H9 (cell line): ENCODE results near the gene PLA2G4E. TPM values are rescaled to one million over a fixed set of nuclear protein-coding genes. Genes with fewer than 3 reads are reported as not detected.
A peak's percentile ranks its signal among the peaks of the same experiment; 100 is the strongest.

Experiments
- DNase-seq: peaks from one replicate; pipeline ENCODE4 v3.0.0-alpha.2; 2017
- H2AFZ ChIP-seq: one replicate; pipeline ENCODE4 v1.6.1; 2013; ENCODE audit warnings: mild to moderate bottlenecking, low read length, control low read depth, moderate library complexity
- H2AK5ac ChIP-seq: 2 replicates; pipeline ENCODE4 v1.6.1; 2013; ENCODE audit warnings: low read length, control low read depth, mixed read lengths; ENCODE audit not compliant: insufficient read length
- H2BK120ac ChIP-seq: one replicate; pipeline ENCODE4 v1.6.1; 2013; ENCODE audit warnings: low read depth, mild to moderate bottlenecking, low read length, control low read depth, inconsistent platforms; ENCODE audit not compliant: poor library complexity, severe bottlenecking
- H2BK12ac ChIP-seq: 2 replicates; pipeline ENCODE4 v1.6.1; 2013; ENCODE audit warnings: low read length, control low read depth, mixed read lengths, low read depth; ENCODE audit not compliant: insufficient read length
- H2BK15ac ChIP-seq: 2 replicates; pipeline ENCODE4 v1.6.1; 2013; ENCODE audit warnings: low read depth, low read length, control low read depth
- H2BK20ac ChIP-seq: one replicate; pipeline ENCODE4 v1.6.1; 2013; ENCODE audit warnings: low read depth, mild to moderate bottlenecking, low read length, control low read depth, inconsistent platforms; ENCODE audit not compliant: poor library complexity, severe bottlenecking
- H2BK5ac ChIP-seq: 2 replicates; pipeline ENCODE4 v1.6.1; 2013; ENCODE audit warnings: low read length, control low read depth, mixed read lengths; ENCODE audit not compliant: insufficient read length
- H3K14ac ChIP-seq: 2 replicates; pipeline ENCODE4 v1.6.1; 2013; ENCODE audit warnings: low read length, control low read depth; ENCODE audit not compliant: insufficient read depth
- H3K18ac ChIP-seq: 2 replicates; pipeline ENCODE4 v1.6.1; 2013; ENCODE audit warnings: low read depth, mild to moderate bottlenecking, mixed read lengths, low read length, control low read depth; ENCODE audit not compliant: insufficient read length
- H3K23ac ChIP-seq: 2 replicates; pipeline ENCODE4 v1.6.1; 2013; ENCODE audit warnings: low read length, control low read depth, mixed read lengths, low read depth; ENCODE audit not compliant: insufficient read length
- H3K23me2 ChIP-seq: 2 replicates; pipeline ENCODE4 v1.6.1; 2013; ENCODE audit warnings: low read depth, mild to moderate bottlenecking, mixed read lengths, low read length, control low read depth; ENCODE audit not compliant: insufficient read length, poor library complexity, severe bottlenecking
- H3K27ac ChIP-seq: 2 replicates; pipeline ENCODE4 v1.5.1; 2013; ENCODE audit warnings: low read length, control low read depth, mixed read lengths, low read depth; ENCODE audit not compliant: insufficient read length
- H3K27me3 ChIP-seq: 2 replicates; pipeline ENCODE4 v1.6.1; 2013; ENCODE audit warnings: low read length, control low read depth, inconsistent platforms; ENCODE audit not compliant: insufficient read depth
- H3K4ac ChIP-seq: 2 replicates; pipeline ENCODE4 v1.6.1; 2013; ENCODE audit warnings: low read depth, mild to moderate bottlenecking, control low read depth, inconsistent platforms, low read length, moderate library complexity
- H3K4me1 ChIP-seq: 2 replicates; pipeline ENCODE4 v1.6.1; 2013; ENCODE audit warnings: low read length, control low read depth, inconsistent platforms; ENCODE audit not compliant: insufficient read depth
- H3K4me2 ChIP-seq: 2 replicates; pipeline ENCODE4 v1.6.1; 2013; ENCODE audit warnings: low read length, control low read depth, mixed read lengths; ENCODE audit not compliant: insufficient read length, insufficient read depth
- H3K56ac ChIP-seq: 2 replicates; pipeline ENCODE4 v1.6.1; 2013; ENCODE audit warnings: low read depth, mild to moderate bottlenecking, mixed read lengths, low read length, control low read depth; ENCODE audit not compliant: insufficient read length
- H3K79me1 ChIP-seq: 2 replicates; pipeline ENCODE4 v1.6.1; 2013; ENCODE audit warnings: low read depth, mild to moderate bottlenecking, moderate library complexity, low read length, control low read depth, inconsistent platforms; ENCODE audit not compliant: insufficient read depth, poor library complexity, severe bottlenecking
- H3K79me2 ChIP-seq: 2 replicates; pipeline ENCODE4 v1.6.1; 2013; ENCODE audit warnings: low read length, control low read depth, inconsistent platforms; ENCODE audit not compliant: insufficient read depth
- H3K9ac ChIP-seq: 2 replicates; pipeline ENCODE4 v1.6.1; 2013; ENCODE audit warnings: low read length, control low read depth, mixed read lengths; ENCODE audit not compliant: insufficient read length; ENCODE audit errors: extremely low read depth
- H3K9me3 ChIP-seq: one replicate; pipeline ENCODE4 v1.6.1; 2013; ENCODE audit warnings: low read depth, low read length, inconsistent platforms; ENCODE audit not compliant: control insufficient read depth
- H3T11ph ChIP-seq: one replicate; pipeline ENCODE4 v1.6.1; 2013; ENCODE audit warnings: mild to moderate bottlenecking, low read length, control low read depth, inconsistent platforms
- H4K20me1 ChIP-seq: one replicate; pipeline ENCODE4 v1.6.1; 2013; ENCODE audit not compliant: control insufficient read depth, insufficient read length, insufficient read depth
- H4K5ac ChIP-seq: 2 replicates; pipeline ENCODE4 v1.6.1; 2013; ENCODE audit warnings: low read depth, mild to moderate bottlenecking, mixed read lengths, low read length, control low read depth; ENCODE audit not compliant: insufficient read length
- H4K8ac ChIP-seq: replicated peaks from 2 replicates; pipeline ENCODE4 v1.6.1; 2013; ENCODE audit warnings: low read length, control low read depth, mixed read lengths, low read depth; ENCODE audit not compliant: insufficient read length
- H4K91ac ChIP-seq: 2 replicates; pipeline ENCODE4 v1.6.1; 2013; ENCODE audit warnings: low read depth, mild to moderate bottlenecking, moderate library complexity, mixed read lengths, low read length, control low read depth; ENCODE audit not compliant: insufficient read length
- H3K27ac Mint-ChIP-seq, 3 experiments: 2 replicates in 2 of 3; 3 replicates in 1 of 3; pipeline ENCODE4 v1.8.0; 2020 to 2021; ENCODE audit warnings: mixed read lengths in 3 of 3, mild to moderate bottlenecking in 1 of 3, moderate library complexity in 1 of 3
- H3K27me3 Mint-ChIP-seq: 2 replicates; pipeline ENCODE4 v1.8.0; 2021; ENCODE audit warnings: low read depth, mild to moderate bottlenecking, moderate library complexity, mixed read lengths
- H3K36me3 Mint-ChIP-seq, 3 experiments: 2 replicates in 2 of 3; 3 replicates in 1 of 3; pipeline ENCODE4 v1.8.0; 2020 to 2021; ENCODE audit warnings: low read depth in 3 of 3, mixed read lengths in 3 of 3; ENCODE audit not compliant: insufficient read depth in 1 of 3
- H3K4me1 Mint-ChIP-seq, 2 experiments: 2 replicates each; pipeline ENCODE4 v1.8.0; 2020; ENCODE audit warnings: mixed read lengths in 2 of 2
- H3K4me3 Mint-ChIP-seq, 2 experiments: 2 replicates in 1 of 2; 3 replicates in 1 of 2; pipeline ENCODE4 v1.8.0; 2020 to 2021; ENCODE audit warnings: mild to moderate bottlenecking in 2 of 2, mixed read lengths in 2 of 2, moderate library complexity in 1 of 2
- H3K9me3 Mint-ChIP-seq, 2 experiments: 2 replicates in 1 of 2; 3 replicates in 1 of 2; pipeline ENCODE4 v1.8.0; 2020; ENCODE audit warnings: mild to moderate bottlenecking in 2 of 2, mixed read lengths in 2 of 2, moderate library complexity in 1 of 2
- WGBS: extraction: QIAGEN DNeasy Blood & Tissue Kit; methylation state at CpG from one replicate; pipeline ENCODE4 v1.1.7; 2013; ENCODE audit warnings: missing lambda C conversion rate, low lambda C conversion rate, mixed read lengths; ENCODE audit not compliant: insufficient read length; ENCODE audit errors: extremely low coverage; 5-methylcytosine and 5-hydroxymethylcytosine counted together
- total RNA-seq: library from RNA; stranded (reverse); gene quantifications from 2 replicates; pipeline ENCODE4 v1.2.1, GENCODE V29; 2021
- TF ChIP-seq, protein P1 (sequence below): fragments of 200-600 bp; sonication (generic); conservative IDR thresholded peaks from 3 replicates; pipeline ENCODE4 v1.8.0; 2021; ENCODE audit warnings: antibody characterized with exemption, mild to moderate bottlenecking

Gene PLA2G4E
- total RNA-seq, 1 experiment from 2014 or later = not detected

DNA sequence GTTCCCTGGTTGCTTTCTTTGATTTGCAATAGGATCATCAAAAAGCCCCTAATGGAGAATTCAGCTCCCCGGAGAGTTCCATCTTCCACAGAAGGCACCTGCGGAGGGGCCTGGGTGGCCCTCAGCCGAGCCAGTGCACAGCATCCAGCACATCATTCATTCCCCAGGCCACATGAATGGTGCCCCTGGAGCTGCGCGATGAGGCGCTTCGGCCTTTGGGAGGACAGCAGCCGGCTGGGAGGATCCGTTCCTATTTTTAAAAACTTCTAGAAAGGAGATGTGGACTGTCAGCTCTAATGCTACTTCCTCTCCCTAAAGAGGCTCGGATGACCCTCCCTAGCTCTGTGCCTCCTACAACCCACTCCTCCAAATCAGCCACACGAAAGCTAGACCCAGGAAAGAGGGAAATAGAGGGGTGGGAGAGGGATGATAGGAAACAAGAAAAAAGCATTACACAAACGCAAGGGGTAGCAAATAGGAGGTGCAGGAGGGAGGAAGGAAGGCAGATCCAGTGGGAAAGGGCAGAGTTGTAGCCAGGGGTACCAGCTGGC lies 68.8 kb downstream of the PLA2G4E start:
- peak overlapping the region; percentile 64 for H2BK120ac ChIP-seq
- no peaks in the 10 kb centered on the region for H3K9me3 Mint-ChIP-seq
- H3K56ac ChIP-seq = no peak overlapping the region
- TF ChIP-seq, protein P1, sequence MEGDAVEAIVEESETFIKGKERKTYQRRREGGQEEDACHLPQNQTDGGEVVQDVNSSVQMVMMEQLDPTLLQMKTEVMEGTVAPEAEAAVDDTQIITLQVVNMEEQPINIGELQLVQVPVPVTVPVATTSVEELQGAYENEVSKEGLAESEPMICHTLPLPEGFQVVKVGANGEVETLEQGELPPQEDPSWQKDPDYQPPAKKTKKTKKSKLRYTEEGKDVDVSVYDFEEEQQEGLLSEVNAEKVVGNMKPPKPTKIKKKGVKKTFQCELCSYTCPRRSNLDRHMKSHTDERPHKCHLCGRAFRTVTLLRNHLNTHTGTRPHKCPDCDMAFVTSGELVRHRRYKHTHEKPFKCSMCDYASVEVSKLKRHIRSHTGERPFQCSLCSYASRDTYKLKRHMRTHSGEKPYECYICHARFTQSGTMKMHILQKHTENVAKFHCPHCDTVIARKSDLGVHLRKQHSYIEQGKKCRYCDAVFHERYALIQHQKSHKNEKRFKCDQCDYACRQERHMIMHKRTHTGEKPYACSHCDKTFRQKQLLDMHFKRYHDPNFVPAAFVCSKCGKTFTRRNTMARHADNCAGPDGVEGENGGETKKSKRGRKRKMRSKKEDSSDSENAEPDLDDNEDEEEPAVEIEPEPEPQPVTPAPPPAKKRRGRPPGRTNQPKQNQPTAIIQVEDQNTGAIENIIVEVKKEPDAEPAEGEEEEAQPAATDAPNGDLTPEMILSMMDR = no peak
- no peak overlapping the region for H4K91ac ChIP-seq
- DNase-seq = no peak
- no peak overlapping the region for H3K14ac ChIP-seq
- no peak overlapping the region for H3K4ac ChIP-seq
- peaks cover 6 to 35% (median 23%) of the 10 kb centered on the region in 3 experiments; a peak in 6 of 7 replicates for H3K36me3 Mint-ChIP-seq
- H2AFZ ChIP-seq = no peak overlapping the region
- no peak overlapping the region for H2BK5ac ChIP-seq
- H3K27ac Mint-ChIP-seq = peak overlapping the region in 1 of 3 experiments; percentile 2; a peak in 1 of 7 replicates
- H3K27me3 ChIP-seq = no peaks in the 10 kb centered on the region
- peaks cover 8% of the 10 kb centered on the region for H3K79me1 ChIP-seq
- no peak overlapping the region for H2AK5ac ChIP-seq
- peaks cover 22% of the 10 kb centered on the region in 2 experiments for H3K4me1 Mint-ChIP-seq
- no peaks in the 10 kb centered on the region for H3K27me3 Mint-ChIP-seq
- no peak overlapping the region for H3K4me2 ChIP-seq
- no peak overlapping the region for H4K8ac ChIP-seq
- no peak overlapping the region for H2BK20ac ChIP-seq
- H3T11ph ChIP-seq = no peak overlapping the region
- no peaks in the 10 kb centered on the region for H3K79me2 ChIP-seq
- no peak overlapping the region for H3K23ac ChIP-seq
- H2BK12ac ChIP-seq = no peak overlapping the region
- no peak overlapping the region for H3K27ac ChIP-seq
- H3K4me1 ChIP-seq = no peaks in the 10 kb centered on the region
- H3K23me2 ChIP-seq = no peaks in the 10 kb centered on the region
- no peak overlapping the region for H3K18ac ChIP-seq
- H2BK15ac ChIP-seq = no peak overlapping the region
- no peaks in the 10 kb centered on the region for H4K20me1 ChIP-seq
- H3K4me3 Mint-ChIP-seq = no peak overlapping the region
- H3K9me3 ChIP-seq = no peaks in the 10 kb centered on the region
- no peak overlapping the region for H3K9ac ChIP-seq
- WGBS = no CpG with 5 or more reads among the region's 12 CpGs
- H4K5ac ChIP-seq = no peak overlapping the region
